ENCODE measurements around the gene ULK1. TPM values are rescaled to one million over a fixed set of nuclear protein-coding genes. Genes with fewer than 3 reads are reported as not detected.

ULK1 gene
- polyA plus RNA-seq, 12 donors, result 14.5 to 42.0 (median 20.5) TPM; not detected in 1

GRCh38 chr12:131962069-131962468 is 67.6 kb downstream of the ULK1 start:
- DNase-seq, result no peak

GRCh38 chr12:131963381-131963780 is 69.0 kb downstream of the ULK1 start:
- no peak for DNase-seq

GRCh38 chr12:131965073-131965472 is 70.7 kb downstream of the ULK1 start:
- no peak for DNase-seq

GRCh38 chr12:131971226-131971625 is 76.8 kb downstream of the ULK1 start:
- DNase-seq, result no peak

Other genes starting within 250 kb of the ULK1 start
- gene SFSWAP, start 183.5 kb upstream of the ULK1 start, polyA plus RNA-seq (ENCODE audit: insufficient read length in 12 of 12), result 10 to 100 TPM in 11 of 12 donors, not detected in 1; 23.7 to 63.3 (median 31.9) TPM
- gene MMP17, start 66.2 kb upstream of the ULK1 start, polyA plus RNA-seq (ENCODE audit: insufficient read length in 12 of 12), result 10 to 100 TPM in 1 of 12 donors, 1 to 10 TPM in 10, not detected in 1; 2.7 to 22.6 (median 4.6) TPM
- gene PUS1, start 34.7 kb downstream of the ULK1 start, polyA plus RNA-seq (ENCODE audit: insufficient read length in 12 of 12), result 10 to 100 TPM in 6 of 12 donors, 1 to 10 TPM in 5, not detected in 1; 7.4 to 15.6 (median 10.2) TPM
- 10 to 100 TPM in 11 of 12 donors, not detected in 1; 18.0 to 45.3 (median 21.8) TPM for gene EP400, start 55.3 kb downstream of the ULK1 start, polyA plus RNA-seq (ENCODE audit: insufficient read length in 12 of 12)
- 10 to 100 TPM in 9 of 12 donors, 1 to 10 TPM in 2, not detected in 1; 9.0 to 15.6 (median 12.5) TPM for gene DDX51, start 249.7 kb downstream of the ULK1 start, polyA plus RNA-seq (ENCODE audit: insufficient read length in 12 of 12)
- 10 to 100 TPM in 5 of 12 donors, 1 to 10 TPM in 6, not detected in 1; 8.0 to 18.9 (median 9.9) TPM for gene NOC4L, start 249.8 kb downstream of the ULK1 start, polyA plus RNA-seq (ENCODE audit: insufficient read length in 12 of 12)

All from muscle of arm (tissue), 12 donors.